Keratinocyte (primary cell): ENCODE results near the gene DACH1.

Experiments
- CTCF ChIP-seq, 3 experiments: IDR thresholded peaks in 1 of 3; conservative IDR thresholded peaks in 1 of 3; optimal IDR thresholded peaks in 1 of 3; 2 replicates in 2 of 3; 3 replicates in 1 of 3; pipeline versions ENCODE3 to v1.5.1; 2011; ENCODE audit warnings: low read length in 3 of 3, mild to moderate bottlenecking in 3 of 3, moderate library complexity in 2 of 3, control low read depth in 1 of 3, inconsistent platforms in 1 of 3; ENCODE audit not compliant: insufficient read depth in 2 of 3; ENCODE audit errors: extremely low read depth in 1 of 3
- EZH2 ChIP-seq: IDR thresholded peaks from one replicate; pipeline ENCODE4 v1.6.1; 2012; ENCODE audit warnings: inconsistent platforms, mild to moderate bottlenecking, low read length, moderate library complexity

GRCh38 chr13:71817335-71817734, 49.7 kb downstream of the DACH1 start:
- TF ChIP-seq CTCF (optimal IDR thresholded peaks at IDR 0.05 in 1 of 3, IDR thresholded peaks at IDR 0.05 in 1 of 3, conservative IDR thresholded peaks at IDR 0.05 in 1 of 3; ENCODE audit: extremely low read depth in 1 of 3, insufficient read depth in 2 of 3, low read length in 3 of 3) (no peak), EZH2 (no peak)
